T-helper 2 cell (primary cell): ENCODE measurements around the gene WNK2.
A peak's percentile ranks its signal among the peaks of the same experiment; 100 is the strongest.

Experiments
- DNase-seq, 5 experiments: peaks; one replicate each; pipeline versions ENCODE4 v3.0.0 to v3.0.0-alpha.2; 2012 to 2022

The WNK2 gene

DNA sequence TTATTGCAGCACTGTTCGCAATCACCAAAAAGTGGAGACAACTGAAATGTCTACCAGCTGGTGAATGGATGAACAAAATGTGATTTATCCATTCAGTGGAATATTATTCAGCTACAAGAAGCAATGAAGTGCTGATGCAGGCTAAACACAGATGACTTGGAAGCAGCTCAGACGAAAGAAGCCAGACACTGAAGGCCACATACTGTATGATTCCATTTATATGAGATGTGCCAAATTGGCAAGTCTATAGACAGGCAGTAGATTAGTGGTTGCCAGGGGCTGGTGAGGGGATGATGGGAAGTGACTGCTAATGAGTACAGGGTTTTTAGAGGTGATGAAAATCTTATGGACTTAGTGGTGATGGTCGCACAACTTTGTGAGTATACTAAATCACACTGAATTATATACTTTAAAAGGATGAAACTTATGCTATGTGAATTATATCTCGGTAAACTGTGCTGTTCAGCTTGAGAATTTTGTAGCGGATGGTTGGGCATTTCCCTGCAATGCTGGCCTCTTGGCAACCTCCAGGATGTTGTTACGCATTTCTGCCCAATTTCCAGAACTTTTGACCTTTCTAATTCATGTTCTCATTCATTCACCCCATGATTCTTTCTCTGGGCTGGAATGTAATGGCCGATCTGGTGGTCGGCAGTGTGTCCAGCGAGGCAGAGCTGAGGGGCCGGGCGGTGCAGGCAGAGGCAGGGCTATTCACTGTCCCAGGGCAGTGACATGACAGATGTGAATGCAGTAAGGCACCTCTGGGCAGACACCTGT lies 22.0 kb upstream of the WNK2 start:
- no peak for DNase-seq

DNA sequence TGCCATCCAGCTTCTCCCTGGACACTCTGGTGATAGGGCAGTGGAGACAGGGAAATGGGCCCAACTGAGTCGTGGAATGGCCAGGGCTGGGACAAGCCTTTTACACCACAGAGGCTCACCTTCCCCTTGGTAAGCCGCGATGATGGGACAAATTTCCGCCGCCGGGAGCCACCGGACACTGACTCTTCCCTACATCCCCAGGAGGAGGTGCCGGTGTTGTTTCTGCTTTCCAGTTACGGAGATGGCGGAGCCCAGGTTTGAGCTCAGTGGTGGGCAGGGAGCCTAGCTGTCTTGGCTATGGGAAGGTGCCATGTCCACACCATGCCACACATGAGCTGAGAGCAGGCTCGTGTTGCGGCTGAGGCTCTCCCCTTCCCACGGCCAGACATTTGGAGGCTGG lies 19.9 kb upstream of the WNK2 start:
- DNase-seq = no peak

DNA sequence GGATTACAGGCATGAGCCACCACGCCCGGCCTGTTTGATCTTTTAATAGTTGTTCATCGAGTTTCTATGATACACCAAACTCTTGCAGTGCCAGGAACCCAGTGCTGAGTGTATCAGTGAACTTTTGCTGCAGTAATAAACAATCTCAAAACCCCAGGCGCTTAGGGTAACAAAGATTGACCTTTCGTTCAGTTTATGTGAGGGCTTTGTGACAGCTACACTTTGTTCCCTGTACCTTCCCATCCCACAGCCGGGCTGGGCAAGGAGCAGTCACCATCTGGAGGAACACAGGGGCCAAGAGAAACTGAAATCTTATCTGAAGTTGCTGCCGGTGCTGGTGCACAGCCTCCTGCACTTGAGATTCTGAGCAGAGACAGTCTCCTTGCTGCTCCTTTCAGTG lies 17.2 kb upstream of the WNK2 start:
- no peak for DNase-seq

DNA sequence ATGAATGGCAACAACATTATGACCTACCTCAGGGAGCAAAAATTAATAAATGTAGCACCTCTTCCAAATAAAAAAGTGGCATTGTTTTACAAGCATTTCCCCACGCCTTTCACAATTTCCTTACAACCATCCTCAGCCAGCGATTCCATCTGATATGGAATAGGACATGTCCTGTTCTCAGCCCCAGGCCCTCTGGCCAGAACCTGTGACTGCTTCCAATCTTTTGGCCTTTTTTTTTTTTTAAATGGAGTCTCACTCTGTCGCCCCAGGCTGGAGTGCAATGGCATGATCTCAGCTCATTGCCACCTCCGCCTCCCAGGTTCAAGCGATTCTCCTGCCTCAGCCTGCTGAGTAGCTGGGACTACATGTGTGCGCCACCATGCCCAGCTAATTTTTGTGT lies 16.8 kb upstream of the WNK2 start:
- no peak for DNase-seq

DNA sequence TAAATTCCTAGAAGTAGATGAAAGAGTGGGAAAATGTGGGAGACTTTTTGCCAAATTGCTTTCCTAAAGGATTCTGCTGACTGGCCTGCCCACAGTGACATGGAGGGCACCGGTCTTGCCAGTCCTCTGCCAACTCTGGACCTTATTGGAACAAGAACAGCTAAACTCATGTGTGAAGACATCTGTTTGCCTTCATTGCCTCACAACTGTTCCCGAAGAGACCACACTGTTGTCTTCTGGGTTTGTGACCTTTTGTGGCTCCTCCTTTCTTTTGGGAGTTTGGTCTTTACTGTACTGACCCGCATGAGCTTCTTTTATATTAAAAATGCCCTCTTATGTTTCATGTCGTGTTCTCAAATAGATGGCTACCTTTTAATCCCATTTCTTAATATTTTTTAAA lies 16.1 kb upstream of the WNK2 start:
- no peak for DNase-seq

DNA sequence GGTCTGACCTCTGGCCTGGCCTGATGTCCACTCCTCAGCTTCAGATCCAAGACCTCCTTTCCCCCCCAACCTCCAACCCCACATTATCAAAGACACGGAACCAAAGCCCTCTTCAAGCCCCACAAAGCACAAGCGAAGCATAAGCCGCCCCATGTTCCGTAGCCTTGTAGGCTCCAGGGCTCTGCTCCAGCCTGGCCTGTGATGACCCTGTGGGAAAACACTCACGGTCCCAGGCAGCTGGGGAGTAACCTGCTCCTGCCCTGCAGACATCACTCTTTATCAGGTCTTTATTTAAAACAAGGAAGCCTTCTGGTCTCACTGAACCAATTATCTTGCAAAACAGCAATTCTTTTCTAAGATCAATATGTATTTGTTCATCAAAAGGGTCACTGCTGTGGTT lies 15.4 kb upstream of the WNK2 start:
- no peak for DNase-seq

DNA sequence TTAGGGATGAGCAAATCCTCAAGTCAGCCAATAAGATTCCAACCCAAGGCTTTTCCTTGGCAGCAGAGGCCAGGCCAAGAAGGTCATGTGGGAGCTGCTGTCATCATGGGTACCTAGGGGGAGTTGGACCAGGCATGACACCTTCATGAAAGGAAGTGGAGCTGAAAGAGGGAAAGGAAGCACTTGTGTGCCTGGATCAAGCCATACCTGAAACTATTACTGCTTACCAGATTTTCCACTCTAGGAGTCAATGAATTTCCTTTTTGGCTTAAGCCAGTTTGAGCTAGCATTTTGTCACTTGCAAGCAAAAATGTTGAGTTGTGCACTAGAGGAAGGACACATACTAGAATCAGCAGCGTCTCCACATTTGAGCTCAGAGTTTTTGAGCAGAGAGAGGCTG lies 14.5 kb upstream of the WNK2 start:
- DNase-seq = no peak

DNA sequence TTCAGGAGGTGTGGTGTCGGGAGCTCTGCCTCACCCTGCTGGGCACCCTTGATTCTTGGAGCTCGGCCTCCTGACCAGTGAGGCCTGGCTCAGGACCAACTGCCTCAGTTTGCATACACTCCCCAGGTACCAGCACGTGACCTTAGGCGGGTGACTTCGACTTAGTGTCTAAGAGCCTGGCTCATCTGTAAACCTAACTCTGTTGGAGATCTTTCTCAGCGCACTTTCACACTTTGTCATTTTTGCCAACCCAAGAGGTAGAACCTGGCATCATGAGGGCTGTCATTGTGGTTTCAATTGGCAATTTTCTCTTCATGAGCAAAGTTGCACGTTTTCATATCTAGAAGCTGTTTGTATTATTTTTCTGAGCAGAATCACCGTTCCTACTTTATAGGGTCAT lies 13.4 kb upstream of the WNK2 start:
- DNase-seq = peak in 1 of 5 experiments; percentile 89

DNA sequence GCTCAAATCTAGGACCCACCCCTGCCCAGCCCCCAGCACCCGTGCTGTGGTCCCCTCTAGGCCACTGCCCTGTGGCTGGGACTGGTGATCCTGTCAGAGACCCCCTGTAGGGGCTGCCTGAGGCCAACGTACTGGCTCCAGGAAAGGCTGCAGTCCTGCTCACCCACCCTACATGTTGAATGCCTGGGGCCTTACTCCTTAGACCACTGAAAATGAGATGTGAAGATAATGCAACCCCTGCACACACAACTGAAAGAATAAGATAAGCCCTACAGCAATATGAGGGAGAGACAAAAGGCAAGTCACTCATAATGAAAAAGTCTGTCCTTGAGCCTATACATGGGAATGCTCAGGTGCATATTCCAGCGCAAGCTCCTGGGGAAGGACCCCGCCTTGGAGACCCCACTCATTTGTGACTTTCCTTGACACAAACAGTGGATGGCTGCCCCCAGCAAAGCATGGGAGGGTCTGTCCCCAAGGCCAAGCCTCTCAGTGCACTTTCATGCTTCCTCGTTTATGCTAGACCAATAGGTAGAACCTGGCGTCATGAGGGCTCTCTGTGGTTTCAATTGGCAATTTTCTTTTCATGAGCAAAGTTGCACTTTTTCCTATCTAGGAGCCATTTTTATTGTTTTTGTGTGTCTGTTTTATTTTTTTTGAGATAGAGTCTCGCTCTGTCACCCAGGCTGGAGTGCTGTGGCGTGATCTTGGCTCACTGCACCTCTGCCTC lies 12.5 kb upstream of the WNK2 start:
- peak in 1 of 5 experiments; percentile 75 for DNase-seq

DNA sequence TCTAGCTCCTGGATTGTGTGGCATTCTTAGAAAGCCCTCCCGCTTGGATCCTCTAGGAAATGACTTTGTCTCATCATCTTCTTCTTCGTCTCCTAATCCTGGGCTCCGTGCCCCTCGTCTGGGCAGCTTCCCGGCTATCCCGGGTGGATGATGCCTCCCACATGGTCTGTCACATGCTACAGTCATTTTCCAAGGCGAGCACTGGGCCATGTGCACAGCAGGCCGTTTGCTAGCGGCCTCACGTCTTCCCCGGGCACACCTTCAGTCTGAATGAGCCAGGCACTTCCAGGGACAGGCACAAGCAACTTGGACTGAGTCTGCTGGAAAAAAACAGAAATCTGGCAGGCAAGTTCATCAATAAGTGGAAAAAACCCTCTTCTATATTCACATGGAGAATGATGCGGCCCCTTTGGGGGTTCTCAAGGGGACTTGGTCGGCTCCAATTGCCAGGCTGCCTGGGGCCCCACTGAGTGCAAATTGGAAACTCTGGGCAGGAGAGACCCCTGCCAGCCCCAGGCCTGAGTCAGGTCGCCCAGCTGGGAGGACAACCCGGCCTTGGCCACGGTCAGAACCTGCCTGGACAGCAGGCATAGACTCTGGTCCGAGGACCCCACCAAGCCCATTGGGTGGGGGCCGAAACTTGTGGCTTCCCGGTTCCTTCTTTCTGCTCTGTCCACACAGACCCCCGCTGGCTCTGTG lies 11.1 kb upstream of the WNK2 start:
- no peak for DNase-seq

DNA sequence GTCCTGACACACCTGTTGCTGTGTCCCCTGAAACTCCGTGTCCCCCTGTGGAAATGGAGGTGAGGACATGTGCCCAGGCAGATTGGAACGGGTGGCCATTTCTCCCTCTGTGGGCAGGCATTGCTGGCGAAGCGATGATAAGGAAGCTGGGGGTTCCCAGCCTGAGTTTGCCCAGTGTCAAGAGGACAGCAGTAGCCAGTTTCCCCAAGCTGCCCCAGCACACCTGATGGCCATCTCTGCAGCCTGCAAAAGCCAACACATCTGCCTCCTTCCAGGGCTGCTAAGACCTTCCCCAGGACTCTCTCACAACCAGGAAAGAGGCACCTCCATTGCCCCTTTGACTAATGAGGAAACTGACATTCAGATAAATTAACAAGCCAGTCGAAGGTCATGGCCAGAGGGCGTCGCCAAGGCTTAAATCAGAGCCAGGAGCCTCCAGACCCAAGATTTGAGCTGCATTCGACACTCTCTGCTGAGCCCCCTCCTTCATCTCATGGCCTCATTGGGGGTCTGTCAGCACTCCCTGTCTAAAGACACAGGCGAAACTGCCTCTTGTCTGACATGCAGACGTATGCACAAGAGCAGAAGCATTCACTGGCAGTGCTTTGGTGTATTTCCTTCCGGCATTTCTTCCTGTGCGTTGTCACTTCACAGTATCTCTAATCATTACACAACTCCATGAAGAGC lies 10.4 kb upstream of the WNK2 start:
- peak in 1 of 5 experiments; percentile 55 for DNase-seq

DNA sequence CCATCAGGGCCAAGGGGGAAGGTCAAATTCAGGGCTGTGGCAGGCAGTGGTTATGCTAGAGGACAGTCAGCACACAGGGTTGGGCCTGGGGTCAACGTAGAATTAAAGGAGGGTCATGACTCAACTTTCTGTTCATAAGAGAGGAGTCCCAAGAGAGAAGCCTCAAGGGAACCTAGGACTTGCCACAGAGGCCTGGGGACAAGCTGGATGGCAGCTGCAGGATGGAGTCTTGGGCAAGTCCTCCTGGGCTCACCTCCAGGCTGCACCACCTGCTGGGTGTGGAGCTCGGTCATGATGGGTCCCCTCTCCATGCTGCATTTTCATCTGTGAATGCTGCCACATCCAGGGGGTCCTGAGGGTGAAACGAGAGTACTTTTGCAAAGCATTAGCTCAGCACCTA lies 9.0 kb upstream of the WNK2 start:
- no peak for DNase-seq

DNA sequence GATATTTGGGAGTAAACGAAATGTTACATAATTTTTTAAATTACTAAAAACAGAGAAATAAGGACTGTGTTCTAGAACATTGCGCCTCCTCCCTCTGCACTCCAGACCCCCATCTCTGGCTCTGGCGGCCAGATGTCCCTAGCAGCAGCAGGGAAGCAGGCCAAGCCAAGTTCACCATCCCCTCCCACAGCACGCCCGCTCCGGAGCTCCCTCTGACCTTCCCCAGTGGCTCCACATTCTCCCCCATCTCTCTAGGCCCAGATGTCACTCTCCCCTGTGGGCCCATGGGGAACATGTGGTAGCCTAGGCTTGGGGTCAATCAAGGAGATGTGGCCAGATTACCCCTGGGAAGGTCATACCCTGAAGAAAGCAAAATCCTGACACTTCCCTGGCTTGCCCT lies 6.3 kb upstream of the WNK2 start:
- DNase-seq = no peak

DNA sequence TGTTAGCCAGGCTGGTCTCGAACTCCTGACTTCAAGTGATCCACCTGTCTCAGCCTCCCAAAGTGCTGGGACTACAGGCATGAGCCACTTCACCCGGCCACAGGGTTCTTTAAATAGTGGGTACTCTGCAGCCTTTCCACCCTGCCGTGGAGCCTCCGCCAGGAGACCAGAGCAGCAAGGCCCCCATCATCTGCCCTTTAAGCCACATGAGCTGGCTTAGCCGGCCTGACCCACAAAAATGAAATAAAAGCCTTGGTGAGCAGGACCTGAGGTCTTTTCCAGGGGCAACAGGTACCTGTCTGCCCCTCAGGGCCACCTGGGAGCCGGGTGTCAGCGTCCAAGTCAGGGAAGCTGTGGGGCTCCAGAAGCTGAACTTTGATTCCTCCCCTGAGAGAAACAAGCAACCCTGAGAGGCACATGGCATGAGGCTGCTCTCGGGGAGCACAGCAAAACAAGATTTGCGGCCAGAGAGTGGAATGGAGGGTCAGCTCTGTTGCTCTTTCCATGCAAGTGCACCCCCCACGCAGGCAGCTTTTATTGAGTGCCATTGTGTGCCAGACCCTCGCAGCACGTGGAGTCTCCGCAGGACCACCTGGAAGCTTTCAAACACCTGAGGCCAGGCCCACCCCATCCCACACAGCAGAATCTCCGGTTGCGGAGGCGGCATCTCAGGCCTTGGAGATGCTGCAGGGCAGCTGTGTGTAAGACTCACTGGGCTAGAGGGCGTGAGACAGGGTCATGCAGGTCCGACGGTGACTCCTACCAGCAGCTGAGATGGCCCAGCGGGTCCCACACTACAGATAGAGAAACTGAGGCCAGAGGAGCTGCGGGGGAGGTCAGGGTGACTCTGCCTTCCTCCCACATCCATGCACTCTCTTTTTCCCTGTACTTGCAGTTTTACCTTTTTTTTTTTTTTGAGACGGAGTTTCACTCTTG lies 4.8 kb upstream of the WNK2 start:
- no peak for DNase-seq

DNA sequence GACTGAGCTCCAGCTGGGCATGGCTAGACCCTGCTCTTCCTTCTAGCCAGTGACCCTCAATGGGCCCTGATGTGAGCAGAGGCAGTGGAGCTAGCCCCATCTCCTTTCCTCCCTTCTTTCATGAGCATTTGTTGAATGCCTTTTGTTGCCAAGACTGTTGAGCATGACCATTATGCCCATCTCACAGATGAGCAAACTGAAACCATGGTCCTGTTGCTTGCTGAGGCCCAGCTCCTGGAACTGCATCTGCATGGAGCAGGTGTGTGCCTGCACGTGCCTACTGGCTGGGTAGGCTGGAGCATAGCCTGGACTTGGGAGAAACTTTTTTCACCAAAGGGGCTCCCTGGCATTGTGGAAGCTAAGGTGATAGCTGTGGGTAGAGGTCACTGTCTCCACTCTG lies 3.0 kb upstream of the WNK2 start:
- no peak for DNase-seq

DNA sequence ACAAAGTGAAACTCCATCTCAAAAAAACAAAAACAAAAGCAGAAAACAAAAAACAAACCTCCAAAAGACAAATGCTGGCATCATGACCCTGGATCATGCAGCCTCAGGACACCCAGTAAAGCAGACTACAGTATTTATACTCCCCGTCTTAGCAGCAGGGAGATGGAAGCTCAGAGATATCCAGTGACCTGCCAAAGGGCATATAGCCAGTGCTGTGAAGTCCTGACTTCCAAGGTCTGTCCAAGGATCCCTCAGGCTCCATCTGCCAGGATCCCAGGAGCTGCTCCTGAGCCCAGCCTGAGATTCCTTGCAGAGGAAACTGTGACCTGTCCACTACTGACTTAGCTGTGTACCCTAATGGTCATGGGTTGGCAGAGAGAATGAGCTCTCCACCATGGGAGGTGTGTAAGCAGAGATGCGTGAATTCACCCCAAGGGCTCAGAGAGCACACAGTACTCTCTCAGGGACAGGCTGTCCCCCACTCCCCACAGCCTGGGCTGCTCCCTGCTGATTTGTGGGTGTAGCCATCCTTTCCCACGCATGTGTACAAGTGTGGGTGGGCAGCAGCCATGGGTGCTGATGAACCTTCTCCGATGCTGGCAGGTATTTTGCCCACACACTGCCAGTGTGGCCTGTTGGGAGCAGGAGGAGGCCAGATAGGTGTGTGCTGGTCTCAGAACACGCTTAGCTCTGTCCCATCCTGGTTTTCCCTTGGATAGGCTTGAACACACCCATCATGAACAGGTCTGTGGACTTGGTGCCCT lies 2.1 kb upstream of the WNK2 start:
- DNase-seq = no peak

DNA sequence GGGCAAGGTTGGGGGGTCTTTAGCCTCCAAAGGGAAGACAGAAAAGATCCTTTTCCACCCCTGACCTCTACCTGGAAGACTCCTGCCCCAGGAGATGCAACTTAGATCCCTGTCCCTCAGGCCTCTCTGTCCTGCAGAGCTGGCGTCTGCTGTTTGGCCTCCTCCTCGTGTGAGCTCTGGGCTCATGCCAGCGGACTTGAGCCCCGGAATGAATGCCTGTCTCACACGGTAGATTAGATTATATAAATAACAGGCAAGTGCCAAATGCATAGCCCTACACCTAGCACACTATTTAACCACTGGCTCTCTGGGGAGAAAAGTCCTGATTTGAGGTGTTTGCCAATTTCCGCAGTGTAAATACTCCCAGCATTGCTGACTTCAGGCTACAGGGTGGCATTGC lies 1.4 kb upstream of the WNK2 start:
- DNase-seq = no peak

DNA sequence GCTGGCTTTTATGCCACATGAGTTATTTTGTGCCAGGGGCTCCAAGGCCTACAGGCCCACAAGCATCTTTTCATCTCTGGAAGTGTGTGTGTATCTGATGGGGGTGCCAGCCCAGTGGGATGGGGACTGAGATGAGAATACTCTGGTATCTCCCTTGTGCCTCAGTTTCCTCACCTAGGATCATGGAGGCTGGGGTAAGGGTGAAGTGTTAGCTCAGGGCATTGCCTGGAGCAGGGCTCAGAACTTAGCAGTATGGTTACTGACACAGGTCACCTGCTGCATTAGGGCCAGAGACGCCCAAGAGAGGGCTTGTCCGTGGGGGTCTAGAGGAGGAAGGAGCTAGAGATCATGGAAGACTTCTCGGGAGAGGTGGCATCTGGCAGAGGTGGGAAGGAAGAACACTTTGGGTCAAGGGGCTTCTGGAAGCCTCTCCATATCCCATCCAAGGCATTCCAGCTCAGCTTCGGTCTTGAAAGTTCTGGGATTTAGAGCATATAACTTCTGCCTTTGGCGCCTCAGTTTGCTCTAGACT lies 742 bp upstream of the WNK2 start:
- DNase-seq = no peak

DNA sequence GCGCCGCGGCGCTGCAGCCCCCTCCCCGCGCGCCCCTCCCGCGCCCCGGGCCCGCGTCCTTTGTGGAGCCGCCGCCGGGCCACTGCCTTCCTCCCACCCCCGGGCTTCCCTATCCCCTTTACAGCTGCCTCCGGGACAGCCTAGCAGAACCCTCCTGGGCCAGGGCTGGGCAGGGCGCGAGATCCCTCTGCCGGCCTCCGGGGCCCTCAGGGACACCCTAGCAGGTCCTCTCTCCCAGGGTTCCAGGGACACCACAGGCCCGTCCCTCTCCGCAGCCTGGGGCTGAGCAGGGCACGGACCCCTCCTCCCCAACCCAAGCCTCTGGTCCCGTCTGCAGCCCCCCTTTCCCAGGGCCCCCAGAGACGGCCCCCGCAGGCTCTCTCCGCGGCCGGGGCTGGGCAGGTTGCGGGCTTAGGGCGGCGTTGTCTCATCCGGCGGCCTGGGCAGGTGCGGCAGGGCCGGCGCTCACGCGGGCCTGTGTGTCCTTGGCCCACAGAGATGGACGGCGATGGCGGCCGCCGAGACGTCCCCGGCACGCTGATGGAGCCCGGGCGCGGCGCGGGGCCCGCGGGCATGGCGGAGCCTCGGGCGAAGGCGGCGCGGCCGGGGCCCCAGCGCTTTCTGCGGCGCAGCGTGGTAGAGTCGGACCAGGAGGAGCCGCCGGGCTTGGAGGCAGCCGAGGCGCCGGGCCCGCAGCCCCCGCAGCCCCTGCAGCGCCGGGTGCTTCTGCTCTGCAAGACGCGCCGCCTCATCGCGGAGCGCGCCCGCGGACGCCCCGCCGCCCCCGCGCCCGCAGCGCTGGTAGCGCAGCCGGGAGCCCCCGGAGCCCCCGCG lies 710 bp downstream of the WNK2 start:
- DNase-seq = no peak
